IMR-90 (cell line): ENCODE results near the gene NAGS. TPM values are rescaled to one million over a fixed set of nuclear protein-coding genes. Genes with fewer than 3 reads are reported as not detected.

Experiments
- ATAC-seq: fragments of 200-7000 bp; cut with Tn5 transposase; 2 replicates; pipeline ENCODE4 v1.9.1; 2020; ENCODE audit warnings: low read depth, mild to moderate bottlenecking, moderate library complexity
- BruUV-seq: library from RNA; stranded (reverse); fragments of 400-500 nt; replicated peaks from 2 replicates; lab custom pipeline; 2021; lab: Mats Ljungman, UMichigan
- CTCF ChIA-PET: fragments of 300-600 bp; formaldehyde crosslinking; extraction: SDS; loops from one replicate; lab custom pipeline; 2021; ENCODE audit warnings: antibody characterized with exemption; lab: Yijun Ruan, JAX
- POLR2A ChIA-PET: fragments of 300-600 bp; sonication (Branson Sonifier 250); formaldehyde crosslinking; loops from one replicate; lab custom pipeline; 2022; ENCODE audit warnings: antibody characterized with exemption; ENCODE audit not compliant: unreplicated experiment; lab: Charles Lee
- DNase-seq: peaks from one replicate; pipeline ENCODE4 v3.0.0; 2013
- H2AFZ ChIP-seq: replicated peaks from 2 replicates; pipeline ENCODE3; 2013; ENCODE audit warnings: low read length, mild to moderate bottlenecking; ENCODE audit not compliant: poor library complexity
- H2AK5ac ChIP-seq: 2 replicates; pipeline ENCODE4 v1.6.1; 2013; ENCODE audit warnings: low read depth, low read length, inconsistent platforms
- H2AK9ac ChIP-seq: replicated peaks from 2 replicates; pipeline ENCODE3; 2013; ENCODE audit warnings: mild to moderate bottlenecking, low read depth, low read length, moderate library complexity; ENCODE audit not compliant: poor library complexity
- H2BK120ac ChIP-seq: 2 replicates; pipeline ENCODE4 v1.6.1; 2013; ENCODE audit warnings: low read depth, low read length, inconsistent platforms
- H2BK15ac ChIP-seq: 3 replicates; pipeline ENCODE4 v1.6.1; 2013; ENCODE audit warnings: low read depth, low read length, inconsistent platforms
- H2BK20ac ChIP-seq: 2 replicates; pipeline ENCODE4 v1.6.1; 2013; ENCODE audit warnings: low read depth, mild to moderate bottlenecking, inconsistent platforms, low read length, moderate library complexity
- H2BK5ac ChIP-seq: 2 replicates; pipeline ENCODE4 v1.6.1; 2013; ENCODE audit warnings: mild to moderate bottlenecking, low read depth, low read length, inconsistent platforms; ENCODE audit not compliant: poor library complexity, severe bottlenecking
- H3K14ac ChIP-seq: replicated peaks from 2 replicates; pipeline ENCODE4 v1.6.1; 2013; ENCODE audit warnings: low read depth, low read length, inconsistent platforms
- H3K18ac ChIP-seq: 2 replicates; pipeline ENCODE4 v1.6.1; 2013; ENCODE audit warnings: low read depth, low read length, control low read depth
- H3K23ac ChIP-seq: 2 replicates; pipeline ENCODE4 v1.6.1; 2013; ENCODE audit warnings: low read depth, low read length, inconsistent platforms
- H3K27ac ChIP-seq: 2 replicates; pipeline ENCODE4 v1.5.1; 2013; ENCODE audit warnings: mild to moderate bottlenecking, control low read depth, low read length; ENCODE audit not compliant: insufficient read depth
- H3K27me3 ChIP-seq: 2 replicates; pipeline ENCODE4 v1.6.1; 2013; ENCODE audit warnings: low read length; ENCODE audit not compliant: control insufficient read depth, insufficient read depth
- H3K36me3 ChIP-seq: 2 replicates; pipeline ENCODE4 v1.6.1; 2013; ENCODE audit warnings: low read length, mixed read lengths; ENCODE audit not compliant: control insufficient read depth, insufficient read depth
- H3K4ac ChIP-seq: 2 replicates; pipeline ENCODE4 v1.6.1; 2013; ENCODE audit warnings: low read depth, low read length, inconsistent platforms
- H3K4me1 ChIP-seq: 2 replicates; pipeline ENCODE4 v1.6.1; 2013; ENCODE audit warnings: low read length, mixed read lengths; ENCODE audit not compliant: control insufficient read depth, insufficient read depth
- H3K4me2 ChIP-seq: 2 replicates; pipeline ENCODE4 v1.6.1; 2013; ENCODE audit warnings: low read depth, mild to moderate bottlenecking, control low read depth, low read length, moderate library complexity
- H3K4me3 ChIP-seq: 2 replicates; pipeline ENCODE4 v1.5.1; 2013; ENCODE audit warnings: low read depth, mild to moderate bottlenecking, control low read depth, low read length, moderate library complexity; ENCODE audit not compliant: insufficient read depth
- H3K56ac ChIP-seq: 2 replicates; pipeline ENCODE4 v1.6.1; 2013; ENCODE audit warnings: low read length, inconsistent platforms; ENCODE audit not compliant: insufficient read depth; ENCODE audit errors: extremely low read depth
- H3K79me1 ChIP-seq, 2 experiments: 2 replicates each; pipeline ENCODE4 v1.6.1; 2013; ENCODE audit warnings: low read length in 2 of 2, inconsistent platforms in 1 of 2, low read depth in 1 of 2
- H3K9ac ChIP-seq: 2 replicates; pipeline ENCODE4 v1.6.1; 2013; ENCODE audit warnings: low read depth, low read length, control low read depth
- H3K9me1 ChIP-seq: 2 replicates; pipeline ENCODE4 v1.6.1; 2013; ENCODE audit warnings: low read length, inconsistent platforms; ENCODE audit not compliant: insufficient read depth
- H3K9me3 ChIP-seq: 2 replicates; pipeline ENCODE4 v1.6.1; 2013; ENCODE audit warnings: low read length; ENCODE audit not compliant: control insufficient read depth, insufficient read depth
- H4K20me1 ChIP-seq: 2 replicates; pipeline ENCODE4 v1.6.1; 2013; ENCODE audit warnings: low read length, inconsistent platforms; ENCODE audit not compliant: insufficient read depth
- H4K5ac ChIP-seq: 2 replicates; pipeline ENCODE4 v1.6.1; 2013; ENCODE audit warnings: mild to moderate bottlenecking, low read depth, low read length, control low read depth
- H4K8ac ChIP-seq, 2 experiments: 2 replicates each; pipeline ENCODE4 v1.6.1; 2013; ENCODE audit warnings: low read depth in 2 of 2, low read length in 2 of 2, control low read depth in 1 of 2, inconsistent platforms in 1 of 2
- H4K91ac ChIP-seq: 2 replicates; pipeline ENCODE4 v1.6.1; 2013; ENCODE audit warnings: low read depth, low read length, inconsistent platforms; ENCODE audit not compliant: insufficient read depth
- BHLHE40 ChIP-seq: fragments of 150-350 bp; IDR thresholded peaks from 2 replicates; pipeline ENCODE4 v1.6.1; 2016; ENCODE audit warnings: mild to moderate bottlenecking, low read depth, low read length
- CEBPB ChIP-seq: IDR thresholded peaks from 2 replicates; pipeline ENCODE4 v1.6.1; 2012; ENCODE audit warnings: low read depth, low read length, improper control_type of control experiment
- CHD1 ChIP-seq: IDR thresholded peaks from 2 replicates; pipeline ENCODE4 v1.6.1; 2012; ENCODE audit warnings: low read depth, low read length, improper control_type of control experiment
- FOS ChIP-seq: fragments of 150-350 bp; IDR thresholded peaks from 2 replicates; pipeline ENCODE4 v1.6.1; 2016; ENCODE audit warnings: low read depth, low read length
- MAFK ChIP-seq: IDR thresholded peaks from 2 replicates; pipeline ENCODE4 v1.6.1; 2012; ENCODE audit warnings: low read depth, low read length, improper control_type of control experiment
- MAZ ChIP-seq: IDR thresholded peaks from 2 replicates; pipeline ENCODE4 v1.6.1; 2012; ENCODE audit warnings: low read depth, mild to moderate bottlenecking, low read length, improper control_type of control experiment, moderate library complexity, borderline replicate concordance
- MXI1 ChIP-seq: IDR thresholded peaks from 2 replicates; pipeline ENCODE4 v1.6.1; 2012; ENCODE audit warnings: low read depth, mild to moderate bottlenecking, low read length, moderate library complexity, borderline replicate concordance
- NFE2L2 ChIP-seq: fragments of 150-350 bp; IDR thresholded peaks from 2 replicates; pipeline ENCODE4 v1.6.1; 2016; ENCODE audit warnings: low read depth, mild to moderate bottlenecking, low read length
- POLR2A ChIP-seq: IDR thresholded peaks from 2 replicates; pipeline ENCODE4 v1.6.1; 2012; ENCODE audit warnings: mild to moderate bottlenecking, low read depth, low read length
- RAD21 ChIP-seq: IDR thresholded peaks from 2 replicates; pipeline ENCODE4 v1.6.1; 2012; ENCODE audit warnings: low read length, improper control_type of control experiment
- RCOR1 ChIP-seq: IDR thresholded peaks from 2 replicates; pipeline ENCODE4 v1.6.1; 2012; ENCODE audit warnings: mild to moderate bottlenecking, low read length, improper control_type of control experiment; ENCODE audit not compliant: insufficient replicate concordance
- RFX5 ChIP-seq: IDR thresholded peaks from 2 replicates; pipeline ENCODE4 v1.8.0; 2012; ENCODE audit warnings: low read depth, mild to moderate bottlenecking, low read length, moderate library complexity
- SMC3 ChIP-seq: fragments of 150-350 bp; IDR thresholded peaks from 2 replicates; pipeline ENCODE4 v1.6.1; 2016; ENCODE audit warnings: low read depth, mild to moderate bottlenecking, antibody characterized with exemption, low read length, moderate library complexity
- WGBS, 2 experiments: methylation state at CpG; one replicate each; pipeline versions ENCODE4 v1.1.5 to v1.1.7; 2013; ENCODE audit warnings: missing lambda C conversion rate in 2 of 2; ENCODE audit not compliant: insufficient read length in 1 of 2; ENCODE audit errors: extremely low coverage in 2 of 2; 5-methylcytosine and 5-hydroxymethylcytosine counted together
- dilution Hi-C: fragments of 300-500 bp; cut with HindIII; formaldehyde crosslinking; loops from one replicate; pipeline ENCODE4 v1.14.3; 2018; ENCODE audit warnings: low sequenced_read_pairs; ENCODE audit not compliant: unreplicated experiment
- in situ Hi-C: fragments of 300-500 bp; cut with MboI; formaldehyde crosslinking; loops from 3 replicates; pipeline ENCODE4 v1.14.3; 2019; ENCODE audit warnings: low sequenced_read_pairs, inconsistent platforms, mixed read lengths
- intact Hi-C: fragments of 100-400 bp; cut with micrococcal nuclease; formaldehyde crosslinking; loops from 2 replicates; pipeline ENCODE4 v1.10.0; 2022
- polyA plus RNA-seq, 3 experiments: library from polyadenylated mRNA; depleted of rRNA; stranded (reverse); fragments of >200 nt; gene quantifications; 2 replicates each; pipeline ENCODE4 v1.2.3, GENCODE V29; 2012; ENCODE audit warnings: low replicate concordance in 1 of 3
- total RNA-seq: library from RNA; depleted of rRNA; stranded (reverse); fragments of >200 nt; gene quantifications from 2 replicates; pipeline ENCODE4 v1.2.3, GENCODE V29; 2012
- TF ChIP-seq, protein P1 (sequence below): fragments of 150-350 bp; IDR thresholded peaks from 2 replicates; pipeline ENCODE4 v1.6.1; 2017; ENCODE audit warnings: mild to moderate bottlenecking, antibody characterized with exemption, low read length, low read depth
- TF ChIP-seq, protein P2 (sequence below): fragments of 150-350 bp; IDR thresholded peaks from 2 replicates; pipeline ENCODE4 v1.6.1; 2016; ENCODE audit warnings: low read depth, mild to moderate bottlenecking, low read length, moderate library complexity, borderline replicate concordance
- TF ChIP-seq, protein P3 (sequence below): conservative IDR thresholded peaks from 2 replicates; pipeline ENCODE4 v1.5.1; 2012; ENCODE audit warnings: mild to moderate bottlenecking, low read depth, low read length, improper control_type of control experiment

NAGS gene
- total and polyA plus RNA-seq, 2 of the 4 experiments (the other 2 are of a cell fraction): 0.54 to 0.99 TPM

DNA sequence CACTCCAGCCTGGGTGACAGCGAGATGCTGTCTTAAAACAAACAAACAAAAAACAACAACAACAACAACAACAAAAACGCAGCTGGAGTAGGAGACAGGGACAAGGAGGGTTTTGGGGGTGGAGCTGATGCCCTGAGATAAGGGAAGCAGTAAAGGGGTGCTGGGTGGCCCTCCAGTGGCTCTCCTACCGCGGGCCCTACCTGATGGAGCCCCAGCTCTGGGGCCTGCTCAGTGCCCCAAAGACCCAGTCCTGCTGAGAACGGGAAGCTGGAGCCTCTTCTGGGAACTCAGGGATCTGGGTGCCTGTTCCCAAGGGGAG is 21.3 kb upstream of the NAGS start:
- Histone ChIP-seq H2BK15ac (no peak overlapping the region), H3K23ac (no peak overlapping the region), H3K4ac (no peak overlapping the region), H3K9me3 (no peaks in the 10 kb centered on the region), H3K27ac (no peak overlapping the region), H2AFZ (peak overlapping the region; percentile 75), H3K9me1 (no peaks in the 10 kb centered on the region), H3K9ac (no peak overlapping the region), H3K27me3 (peaks cover 79% of the 10 kb centered on the region), H3K56ac (no peak overlapping the region), H2BK5ac (no peak overlapping the region), H3K36me3 (no peaks in the 10 kb centered on the region), H2BK120ac (no peak overlapping the region), H4K8ac (no peak overlapping the region), H3K14ac (no peak overlapping the region), H2AK5ac (no peak overlapping the region), H4K5ac (no peak overlapping the region), H3K18ac (no peak overlapping the region), H4K20me1 (no peaks in the 10 kb centered on the region), H2AK9ac (no peak overlapping the region), H4K91ac (no peak overlapping the region), H3K4me1 (peaks cover 2% of the 10 kb centered on the region; the same call in 1 of the 2 replicates), H3K4me2 (no peak overlapping the region), H3K4me3 (no peak overlapping the region), H3K79me1 (no peaks in the 10 kb centered on the region), H2BK20ac (no peak overlapping the region)
- DNase-seq (no peak), ATAC-seq (no peak)
- dilution Hi-C loops: no loop called here
- no CpG with 5 or more reads among the region's 5 CpGs for WGBS, 2 experiments
- in situ Hi-C loops: no loop called here
- no peak for TF ChIP-seq BHLHE40
- no peak for TF ChIP-seq RAD21
- TF ChIP-seq MAZ: no peak
- TF ChIP-seq FOS: no peak
- no peak for TF ChIP-seq SMC3
- TF ChIP-seq, protein P1, sequence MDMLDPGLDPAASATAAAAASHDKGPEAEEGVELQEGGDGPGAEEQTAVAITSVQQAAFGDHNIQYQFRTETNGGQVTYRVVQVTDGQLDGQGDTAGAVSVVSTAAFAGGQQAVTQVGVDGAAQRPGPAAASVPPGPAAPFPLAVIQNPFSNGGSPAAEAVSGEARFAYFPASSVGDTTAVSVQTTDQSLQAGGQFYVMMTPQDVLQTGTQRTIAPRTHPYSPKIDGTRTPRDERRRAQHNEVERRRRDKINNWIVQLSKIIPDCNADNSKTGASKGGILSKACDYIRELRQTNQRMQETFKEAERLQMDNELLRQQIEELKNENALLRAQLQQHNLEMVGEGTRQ: no peak
- TF ChIP-seq NFE2L2: no peak
- TF ChIP-seq CEBPB: no peak
- TF ChIP-seq CHD1: no peak
- no peak for TF ChIP-seq MAFK
- no peak for TF ChIP-seq RFX5
- TF ChIP-seq POLR2A: no peak
- TF ChIP-seq, protein P2, sequence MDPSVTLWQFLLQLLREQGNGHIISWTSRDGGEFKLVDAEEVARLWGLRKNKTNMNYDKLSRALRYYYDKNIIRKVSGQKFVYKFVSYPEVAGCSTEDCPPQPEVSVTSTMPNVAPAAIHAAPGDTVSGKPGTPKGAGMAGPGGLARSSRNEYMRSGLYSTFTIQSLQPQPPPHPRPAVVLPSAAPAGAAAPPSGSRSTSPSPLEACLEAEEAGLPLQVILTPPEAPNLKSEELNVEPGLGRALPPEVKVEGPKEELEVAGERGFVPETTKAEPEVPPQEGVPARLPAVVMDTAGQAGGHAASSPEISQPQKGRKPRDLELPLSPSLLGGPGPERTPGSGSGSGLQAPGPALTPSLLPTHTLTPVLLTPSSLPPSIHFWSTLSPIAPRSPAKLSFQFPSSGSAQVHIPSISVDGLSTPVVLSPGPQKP: no peak
- TF ChIP-seq, protein P3, sequence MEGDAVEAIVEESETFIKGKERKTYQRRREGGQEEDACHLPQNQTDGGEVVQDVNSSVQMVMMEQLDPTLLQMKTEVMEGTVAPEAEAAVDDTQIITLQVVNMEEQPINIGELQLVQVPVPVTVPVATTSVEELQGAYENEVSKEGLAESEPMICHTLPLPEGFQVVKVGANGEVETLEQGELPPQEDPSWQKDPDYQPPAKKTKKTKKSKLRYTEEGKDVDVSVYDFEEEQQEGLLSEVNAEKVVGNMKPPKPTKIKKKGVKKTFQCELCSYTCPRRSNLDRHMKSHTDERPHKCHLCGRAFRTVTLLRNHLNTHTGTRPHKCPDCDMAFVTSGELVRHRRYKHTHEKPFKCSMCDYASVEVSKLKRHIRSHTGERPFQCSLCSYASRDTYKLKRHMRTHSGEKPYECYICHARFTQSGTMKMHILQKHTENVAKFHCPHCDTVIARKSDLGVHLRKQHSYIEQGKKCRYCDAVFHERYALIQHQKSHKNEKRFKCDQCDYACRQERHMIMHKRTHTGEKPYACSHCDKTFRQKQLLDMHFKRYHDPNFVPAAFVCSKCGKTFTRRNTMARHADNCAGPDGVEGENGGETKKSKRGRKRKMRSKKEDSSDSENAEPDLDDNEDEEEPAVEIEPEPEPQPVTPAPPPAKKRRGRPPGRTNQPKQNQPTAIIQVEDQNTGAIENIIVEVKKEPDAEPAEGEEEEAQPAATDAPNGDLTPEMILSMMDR: no peak
- no peak for TF ChIP-seq RCOR1
- TF ChIP-seq MXI1: no peak
- ChIA-PET CTCF (interaction anchor here (1.2 kb wide), 1 partner anchor 20 kb away, joined by 6 read pairs; no protein-coding TSS in a partner anchor), POLR2A (no interaction called here)
- intact Hi-C loops: no loop called here
- BruUV-seq: no TSS peak
